Fibroblast of skin of right biceps (primary cell): ENCODE data around the gene IPP.
A peak's percentile ranks its signal among the peaks of the same experiment; 100 is the strongest.
"Not testable (repeated sequence)": the region's sequence is repeated elsewhere in the genome, so short reads cannot be mapped to it uniquely, and the experiment has no call there.

Experiments used
- DNase-seq: peaks from one replicate; pipeline ENCODE4 v3.0.0-alpha.2; 2013

IPP gene

GRCh38 chr1:45750298-45751038 is at the start of gene IPP:
IPP (minus strand) TSS chr1:45750653; CDS start chr1:45746411, 4,242 bp downstream.
- peak; percentile 97 for DNase-seq

GRCh38 chr1:45796946-45797345 is 46.5 kb upstream of the IPP start:
- DNase-seq: no peak

- DNase-seq: no peak
These were observed 45.9 kb upstream of the IPP start for GRCh38 chr1:45796381-45796780.

- no peak for DNase-seq
These were observed 43.6 kb upstream of the IPP start for GRCh38 chr1:45793942-45794604.

GRCh38 chr1:45792744-45793143 is 42.3 kb upstream of the IPP start:
- DNase-seq: no peak

- DNase-seq: no peak
These were observed 39.1 kb upstream of the IPP start for GRCh38 chr1:45789601-45790000.

DNA sequence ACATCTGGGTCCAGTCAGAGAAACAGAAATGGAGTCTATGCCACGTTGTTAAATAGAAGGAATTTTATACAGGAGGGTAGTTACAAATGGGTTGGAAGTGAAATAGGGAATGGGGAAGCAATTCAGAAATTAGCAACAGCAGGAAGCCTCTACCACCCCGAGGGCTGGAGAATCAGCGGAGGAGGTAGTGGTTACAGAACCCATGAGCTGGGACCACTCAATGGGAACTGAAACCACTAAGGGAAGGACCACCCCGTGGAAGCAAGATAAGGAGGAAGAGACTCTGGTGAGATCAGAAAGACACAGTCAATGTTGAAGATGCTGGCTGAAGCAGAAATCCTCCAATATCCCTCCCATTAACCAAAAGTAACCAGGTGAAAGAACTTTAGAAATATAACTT is 37.5 kb upstream of the IPP start:
- DNase-seq: no peak

- DNase-seq: no peak
These were observed 35.1 kb upstream of the IPP start for GRCh38 chr1:45785583-45785982.

DNA sequence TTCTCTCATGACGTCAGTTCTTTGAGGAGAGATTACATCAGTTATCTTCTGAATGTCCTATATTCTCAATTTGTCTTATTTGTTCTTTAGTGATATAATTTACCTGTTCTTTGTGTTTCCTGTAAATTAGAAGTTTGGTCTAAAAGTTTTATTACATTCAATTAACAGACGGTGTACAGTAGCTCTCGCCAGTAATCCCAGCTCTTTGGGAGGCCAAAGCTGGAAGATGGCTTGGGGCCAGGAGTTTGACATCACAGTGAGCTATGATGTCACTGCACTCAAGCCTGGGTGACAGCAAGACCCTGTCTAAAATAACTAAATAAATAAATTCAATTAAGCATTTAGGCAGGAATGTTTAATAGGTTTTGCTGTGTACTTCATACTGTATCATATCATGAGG is 25.3 kb upstream of the IPP start:
- no peak for DNase-seq

GRCh38 chr1:45772971-45773370 is 22.5 kb upstream of the IPP start:
- no peak for DNase-seq

GRCh38 chr1:45769261-45769932 is 18.9 kb upstream of the IPP start:
- no peak for DNase-seq

GRCh38 chr1:45767035-45767434 is 16.6 kb upstream of the IPP start:
- DNase-seq: peak; percentile 36

- DNase-seq: no peak
These were observed 15.7 kb upstream of the IPP start for GRCh38 chr1:45765999-45766792.

GRCh38 chr1:45762291-45762690 is 11.8 kb upstream of the IPP start:
- no peak for DNase-seq

- no peak for DNase-seq
These were observed 5.2 kb upstream of the IPP start for GRCh38 chr1:45755697-45756096.

DNA sequence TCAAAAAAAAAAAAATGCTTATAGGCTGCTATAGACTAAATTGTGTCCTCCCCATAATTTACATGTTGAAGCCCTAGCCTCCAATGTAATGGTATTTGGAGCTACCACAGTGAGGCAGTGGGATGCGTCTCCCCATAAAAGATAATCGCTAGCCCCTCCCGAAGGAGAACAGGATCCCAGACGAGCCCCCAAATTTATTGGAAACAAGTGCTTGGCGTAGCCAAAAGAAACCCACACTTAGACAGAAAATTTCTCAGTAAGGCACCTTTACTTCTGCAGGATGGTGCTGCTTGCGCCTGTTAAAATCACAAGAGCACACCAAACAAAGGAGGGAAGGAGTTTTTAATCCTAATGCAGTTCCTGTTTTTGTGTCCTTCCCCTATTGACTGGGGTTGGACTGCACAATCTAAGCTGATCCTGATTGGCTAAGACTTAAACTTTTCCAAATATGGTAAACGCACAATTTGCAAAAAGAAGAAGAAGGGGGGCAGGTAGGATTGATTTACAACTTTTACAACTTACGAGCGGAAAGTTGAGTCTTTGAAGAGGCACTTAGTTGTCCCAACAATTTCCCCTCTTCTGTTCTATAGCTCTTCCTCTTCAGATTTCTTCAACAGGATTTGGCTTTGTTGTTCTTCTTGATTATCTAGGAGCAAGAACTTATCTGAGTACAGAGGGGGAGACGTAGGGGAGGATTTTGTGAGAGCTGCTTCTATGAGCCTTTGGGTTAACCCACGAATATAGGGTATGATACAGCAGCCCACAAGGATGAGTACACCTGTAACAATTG is 3.0 kb upstream of the IPP start:
- no peak for DNase-seq

- DNase-seq: no peak
These were observed 2.1 kb upstream of the IPP start for GRCh38 chr1:45752441-45753052.

- DNase-seq: no peak
These were observed 1.6 kb upstream of the IPP start for GRCh38 chr1:45752014-45752413.

GRCh38 chr1:45751039-45751838 is 786 bp upstream of the IPP start:
- not testable (repeated sequence) for DNase-seq

DNA sequence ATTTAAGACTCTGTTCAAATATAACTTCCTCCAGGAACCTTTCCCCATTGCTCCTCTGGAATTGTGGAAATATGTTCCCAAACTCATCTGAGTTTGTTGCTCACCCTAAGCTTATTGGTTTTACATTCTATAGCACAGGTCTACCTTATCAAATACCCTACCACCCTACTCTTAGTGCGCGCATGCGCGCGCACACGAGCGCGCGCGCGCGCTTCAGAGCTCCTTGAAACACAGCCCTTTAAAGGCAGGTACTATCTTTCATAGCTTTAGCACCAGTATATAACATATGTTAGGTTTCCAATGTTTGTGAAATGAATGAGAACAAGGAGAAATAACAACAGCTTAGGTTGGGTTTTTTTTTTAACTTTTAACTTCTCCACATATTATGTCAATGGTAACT is 3.5 kb downstream of the IPP start:
- no peak for DNase-seq

DNA sequence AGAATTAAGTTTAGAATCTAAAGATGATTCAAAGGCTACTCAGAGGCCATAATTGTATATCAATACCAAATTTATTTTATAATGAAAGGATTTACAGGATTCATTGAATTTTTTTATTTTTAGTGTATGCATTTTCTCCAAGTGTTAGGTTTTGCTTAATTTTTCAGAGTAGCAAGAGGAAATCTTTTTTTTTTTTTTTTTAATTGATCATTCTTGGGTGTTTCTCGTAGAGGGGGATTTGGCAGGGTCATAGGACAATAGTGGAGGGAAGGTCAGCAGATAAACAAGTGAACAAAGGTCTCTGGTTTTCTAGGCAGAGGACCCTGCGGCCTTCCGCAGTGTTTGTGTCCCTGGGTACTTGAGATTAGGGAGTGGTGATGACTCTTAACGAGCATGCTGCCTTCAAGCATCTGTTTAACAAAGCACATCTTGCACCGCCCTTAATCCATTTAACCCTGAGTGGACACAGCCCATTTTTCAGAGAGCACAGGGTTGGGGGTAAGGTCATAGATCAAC is 10.8 kb downstream of the IPP start:
- DNase-seq: not testable (repeated sequence)
